ENCODE measurements around the gene ZNF524. TPM values are rescaled to one million over a fixed set of nuclear protein-coding genes. Genes with fewer than 3 reads are reported as not detected.

Gene ZNF524
- total RNA-seq, 4 donors from 2014 or later, result 29.4 to 49.9 (median 47.0) TPM

GRCh38 chr19:55609326-55609725, 9.2 kb downstream of the ZNF524 start:
- DNase-seq (ENCODE audit: low spot score in 2 of 2), result no peak
- TF ChIP-seq EP300 (IDR thresholded peaks at IDR 0.05), result no peak
- TF ChIP-seq CTCF (IDR thresholded peaks at IDR 0.05), result no peak
- no peak for TF ChIP-seq POLR2A (IDR thresholded peaks at IDR 0.05)
- no peak for TF ChIP-seq POLR2AphosphoS5 (IDR thresholded peaks at IDR 0.05)
- peaks cover 29% of the 10 kb centered on the region for H3K36me3 ChIP-seq
- no peak overlapping the region for H3K27ac ChIP-seq
- peaks cover 37% of the 10 kb centered on the region for H3K4me1 ChIP-seq
- WGBS, result 95% methylated on average over 5 of the region's 5 CpGs
- no peak overlapping the region for H3K4me3 ChIP-seq
- H3K9me3 ChIP-seq, result no peaks in the 10 kb centered on the region
- no peaks in the 10 kb centered on the region for H3K27me3 ChIP-seq

GRCh38 chr19:55611300-55611982, 11.4 kb downstream of the ZNF524 start:
- 75% methylated on average over 12 of the region's 15 CpGs for WGBS
- no peaks in the 10 kb centered on the region for H3K27me3 ChIP-seq
- H3K27ac ChIP-seq, result no peak overlapping the region
- H3K4me1 ChIP-seq, result peaks cover 25% of the 10 kb centered on the region
- H3K4me3 ChIP-seq, result no peak overlapping the region
- DNase-seq (ENCODE audit: low spot score in 2 of 2), result no peak
- peaks cover 50% of the 10 kb centered on the region for H3K36me3 ChIP-seq
- TF ChIP-seq POLR2A (IDR thresholded peaks at IDR 0.05), result no peak
- TF ChIP-seq EP300 (IDR thresholded peaks at IDR 0.05), result no peak
- no peak for TF ChIP-seq POLR2AphosphoS5 (IDR thresholded peaks at IDR 0.05)
- no peak for TF ChIP-seq CTCF (IDR thresholded peaks at IDR 0.05)
- no peaks in the 10 kb centered on the region for H3K9me3 ChIP-seq

GRCh38 chr19:55611983-55612645, 12.0 kb downstream of the ZNF524 start:
- H3K27me3 ChIP-seq, result no peaks in the 10 kb centered on the region
- no peak overlapping the region for H3K4me3 ChIP-seq
- H3K36me3 ChIP-seq, result peaks cover 56% of the 10 kb centered on the region
- no peak for TF ChIP-seq CTCF (IDR thresholded peaks at IDR 0.05)
- TF ChIP-seq POLR2AphosphoS5 (IDR thresholded peaks at IDR 0.05), result no peak
- TF ChIP-seq EP300 (IDR thresholded peaks at IDR 0.05), result no peak
- no peak for TF ChIP-seq POLR2A (IDR thresholded peaks at IDR 0.05)
- WGBS, result 62% methylated on average over 3 of the region's 3 CpGs
- DNase-seq (ENCODE audit: low spot score in 2 of 2), result no peak
- H3K4me1 ChIP-seq, result peaks cover 18% of the 10 kb centered on the region
- H3K27ac ChIP-seq, result no peak overlapping the region
- no peaks in the 10 kb centered on the region for H3K9me3 ChIP-seq

GRCh38 chr19:55613396-55613795, 13.3 kb downstream of the ZNF524 start:
- Histone ChIP-seq H3K4me3 (no peak overlapping the region), H3K27me3 (no peaks in the 10 kb centered on the region), H3K36me3 (peaks cover 65% of the 10 kb centered on the region), H3K27ac (no peak overlapping the region), H3K9me3 (no peaks in the 10 kb centered on the region), H3K4me1 (peaks cover 15% of the 10 kb centered on the region)
- TF ChIP-seq EP300 (IDR thresholded peaks at IDR 0.05) (no peak), POLR2AphosphoS5 (IDR thresholded peaks at IDR 0.05) (no peak), POLR2A (IDR thresholded peaks at IDR 0.05) (no peak), CTCF (IDR thresholded peaks at IDR 0.05) (no peak)
- WGBS, result 92% methylated on average over 24 of the region's 27 CpGs
- DNase-seq (ENCODE audit: low spot score in 2 of 2), result no peak

- Histone ChIP-seq H3K36me3 (peaks cover 64% of the 10 kb centered on the region), H3K9me3 (no peaks in the 10 kb centered on the region), H3K4me3 (no peak overlapping the region), H3K27ac (no peak overlapping the region), H3K27me3 (no peaks in the 10 kb centered on the region), H3K4me1 (peaks cover 15% of the 10 kb centered on the region)
- no peak for DNase-seq (ENCODE audit: low spot score in 2 of 2)
- TF ChIP-seq EP300 (IDR thresholded peaks at IDR 0.05) (no peak), POLR2A (IDR thresholded peaks at IDR 0.05) (no peak), POLR2AphosphoS5 (IDR thresholded peaks at IDR 0.05) (no peak), CTCF (IDR thresholded peaks at IDR 0.05) (no peak)
- 89% methylated on average over 15 of the region's 75 CpGs for WGBS
Observed at GRCh38 chr19:55613930-55614710, 14.0 kb downstream of the ZNF524 start.
